Measurements from ENCODE around the gene GDPD4. TPM values are rescaled to one million over a fixed set of nuclear protein-coding genes. Genes with fewer than 3 reads are reported as not detected.

Gene GDPD4
- polyA plus RNA-seq, 1 experiment = not detected

GRCh38 chr11:77310721-77311120 is 9.2 kb upstream of the GDPD4 start:
- TF ChIP-seq CTCF (IDR thresholded peaks at IDR 0.05; ENCODE audit: low read depth, low read length) = no peak
- Histone ChIP-seq H3K9me3 (ENCODE audit: control insufficient read depth, insufficient read depth, low read length) (no peaks in the 10 kb centered on the region; the same call in 1 of the 2 replicates), H3K27ac (ENCODE audit: low read depth, low read length) (no peak overlapping the region), H3K4me3 (ENCODE audit: low read depth, low read length) (no peak overlapping the region), H3K27me3 (ENCODE audit: control insufficient read depth, insufficient read depth, low read length) (no peaks in the 10 kb centered on the region)
- CTCF ChIA-PET = no interaction called here
- POLR2A ChIA-PET = no interaction called here
- no peak for DNase-seq (ENCODE audit: low read depth, low spot score)

GRCh38 chr11:77309401-77310085 is 8.1 kb upstream of the GDPD4 start:
- ChIA-PET POLR2A (no interaction called here), CTCF (no interaction called here)
- no peak for TF ChIP-seq CTCF (IDR thresholded peaks at IDR 0.05; ENCODE audit: low read depth, low read length)
- Histone ChIP-seq H3K4me3 (ENCODE audit: low read depth, low read length) (no peak overlapping the region), H3K9me3 (ENCODE audit: control insufficient read depth, insufficient read depth, low read length) (no peaks in the 10 kb centered on the region; the same call in 1 of the 2 replicates), H3K27ac (ENCODE audit: low read depth, low read length) (no peak overlapping the region), H3K27me3 (ENCODE audit: control insufficient read depth, insufficient read depth, low read length) (no peaks in the 10 kb centered on the region)
- DNase-seq (ENCODE audit: low read depth, low spot score) = no peak

- H3K9me3 ChIP-seq (ENCODE audit: control insufficient read depth, insufficient read depth, low read length) = no peaks in the 10 kb centered on the region; the same call in 1 of the 2 replicates
- no peak overlapping the region for H3K4me3 ChIP-seq (ENCODE audit: low read depth, low read length)
- no peak for TF ChIP-seq CTCF (IDR thresholded peaks at IDR 0.05; ENCODE audit: low read depth, low read length)
- H3K27me3 ChIP-seq (ENCODE audit: control insufficient read depth, insufficient read depth, low read length) = no peaks in the 10 kb centered on the region
- CTCF ChIA-PET = no interaction called here
- POLR2A ChIA-PET = no interaction called here
- DNase-seq (ENCODE audit: low read depth, low spot score) = no peak
- H3K27ac ChIP-seq (ENCODE audit: low read depth, low read length) = no peak overlapping the region
Measured at GRCh38 chr11:77308838-77309237, 7.4 kb upstream of the GDPD4 start.

GRCh38 chr11:77303328-77303727 is 1.8 kb upstream of the GDPD4 start:
- Histone ChIP-seq H3K9me3 (ENCODE audit: control insufficient read depth, insufficient read depth, low read length) (no peaks in the 10 kb centered on the region), H3K4me3 (ENCODE audit: low read depth, low read length) (no peak overlapping the region), H3K27ac (ENCODE audit: low read depth, low read length) (no peak overlapping the region), H3K27me3 (ENCODE audit: control insufficient read depth, insufficient read depth, low read length) (no peaks in the 10 kb centered on the region)
- no peak for TF ChIP-seq CTCF (IDR thresholded peaks at IDR 0.05; ENCODE audit: low read depth, low read length)
- ChIA-PET CTCF (no interaction called here), POLR2A (no interaction called here)
- no peak for DNase-seq (ENCODE audit: low read depth, low spot score)

- H3K27me3 ChIP-seq (ENCODE audit: control insufficient read depth, insufficient read depth, low read length) = no peaks in the 10 kb centered on the region
- H3K9me3 ChIP-seq (ENCODE audit: control insufficient read depth, insufficient read depth, low read length) = no peaks in the 10 kb centered on the region
- no peak for TF ChIP-seq CTCF (IDR thresholded peaks at IDR 0.05; ENCODE audit: low read depth, low read length)
- no peak overlapping the region for H3K4me3 ChIP-seq (ENCODE audit: low read depth, low read length)
- no peak for DNase-seq (ENCODE audit: low read depth, low spot score)
- H3K27ac ChIP-seq (ENCODE audit: low read depth, low read length) = no peak overlapping the region
- CTCF ChIA-PET = no interaction called here
- POLR2A ChIA-PET = no interaction called here
Measured at GRCh38 chr11:77302752-77303151, 1.3 kb upstream of the GDPD4 start.

Data from AG04450 (cell line).